Activated CD8-positive, alpha-beta T cell treated with anti-CD3 and anti-CD28 coated beads, Interleukin-2, amount 10 ng/mL, durations not matched to agents 7 days and 5 days (primary cell): ENCODE measurements around the gene SERPINA6. TPM values are rescaled to one million over a fixed set of nuclear protein-coding genes. Genes with fewer than 3 reads are reported as not detected.
"Not testable (repeated sequence)": the region's sequence is repeated elsewhere in the genome, so short reads cannot be mapped to it uniquely, and the experiment has no call there.

Experiments used
- ATAC-seq: fragments of 150-1000 bp; cut with Tn5 transposase; one replicate; pipeline ENCODE4 v1.10.0; 2021; ENCODE audit warnings: moderate library complexity
- CTCF ChIA-PET: fragments of 350-600 bp; sonication (Branson Sonifier 250); formaldehyde crosslinking; loops from one replicate; lab custom pipeline; 2021; ENCODE audit warnings: antibody characterized with exemption; lab: Charles Lee
- POLR2A ChIA-PET: fragments of 350-600 bp; sonication (Branson Sonifier 250); formaldehyde crosslinking; loops from one replicate; lab custom pipeline; 2021; ENCODE audit warnings: antibody characterized with exemption; lab: Charles Lee
- DNase-seq: peaks from one replicate; pipeline ENCODE4 v3.0.0-alpha.2; 2020
- H3K27ac Mint-ChIP-seq: one replicate; pipeline ENCODE4 v1.8.0; 2021; ENCODE audit warnings: mild to moderate bottlenecking, mixed read lengths
- H3K27me3 Mint-ChIP-seq: one replicate; pipeline ENCODE4 v1.8.0; 2021; ENCODE audit warnings: low read depth, mixed read lengths
- H3K36me3 Mint-ChIP-seq: one replicate; pipeline ENCODE4 v1.8.0; 2021; ENCODE audit warnings: low read depth, mixed read lengths
- H3K4me1 Mint-ChIP-seq: one replicate; pipeline ENCODE4 v1.8.0; 2021; ENCODE audit warnings: low read depth, mixed read lengths
- H3K4me3 Mint-ChIP-seq: one replicate; pipeline ENCODE4 v1.8.0; 2021; ENCODE audit warnings: mild to moderate bottlenecking, mixed read lengths
- H3K9me3 Mint-ChIP-seq: one replicate; pipeline ENCODE4 v1.8.0; 2022; ENCODE audit warnings: mixed read lengths; ENCODE audit not compliant: insufficient read depth
- total RNA-seq, 2 experiments: library from RNA; stranded (reverse); gene quantifications; one replicate each; pipeline ENCODE4 v1.2.3, GENCODE V29; 2021

The SERPINA6 gene
- total RNA-seq, result not detected

GRCh38 chr14:94322648-94323570, at the start of gene SERPINA6:
SERPINA6 (minus strand) TSS chr14:94323336; CDS start chr14:94314648, 8,688 bp downstream.
- Mint-ChIP-seq H3K4me3 (no peak within 1 kb of the TSS), H3K27ac (no peak within 1 kb of the TSS), H3K36me3 (no peaks in the 10 kb centered on the region), H3K4me1 (no peaks in the 10 kb centered on the region), H3K27me3 (peaks cover 2% of the 10 kb centered on the region), H3K9me3 (no peaks in the 10 kb centered on the region)
- ATAC-seq (no peak), DNase-seq (no peak)
- ChIA-PET POLR2A (no interaction called here), CTCF (interaction anchor here (0.6 kb wide), 1 partner anchor 135 kb away, joined by 3 read pairs; no protein-coding TSS in a partner anchor)

GRCh38 chr14:94372021-94372605, 49.0 kb upstream of the SERPINA6 start:
- no peaks in the 10 kb centered on the region for H3K4me1 Mint-ChIP-seq
- no peaks in the 10 kb centered on the region for H3K27me3 Mint-ChIP-seq
- no peaks in the 10 kb centered on the region for H3K36me3 Mint-ChIP-seq
- no peak for DNase-seq
- CTCF ChIA-PET, result no interaction called here
- POLR2A ChIA-PET, result no interaction called here
- no peak for ATAC-seq
- no peak overlapping the region for H3K4me3 Mint-ChIP-seq
- H3K27ac Mint-ChIP-seq, result no peak overlapping the region
- no peaks in the 10 kb centered on the region for H3K9me3 Mint-ChIP-seq

GRCh38 chr14:94370524-94370910, 47.4 kb upstream of the SERPINA6 start:
- H3K9me3 Mint-ChIP-seq, result no peaks in the 10 kb centered on the region
- no peak overlapping the region for H3K27ac Mint-ChIP-seq
- H3K4me3 Mint-ChIP-seq, result no peak overlapping the region
- no peak for DNase-seq
- ChIA-PET POLR2A (no interaction called here), CTCF (no interaction called here)
- no peaks in the 10 kb centered on the region for H3K4me1 Mint-ChIP-seq
- H3K27me3 Mint-ChIP-seq, result no peaks in the 10 kb centered on the region
- no peaks in the 10 kb centered on the region for H3K36me3 Mint-ChIP-seq
- no peak for ATAC-seq

GRCh38 chr14:94369766-94370523, 46.8 kb upstream of the SERPINA6 start:
- H3K27ac Mint-ChIP-seq, H3K4me3 Mint-ChIP-seq, H3K27me3 Mint-ChIP-seq, ATAC-seq, H3K36me3 Mint-ChIP-seq, DNase-seq, H3K9me3 Mint-ChIP-seq, CTCF ChIA-PET, H3K4me1 Mint-ChIP-seq, POLR2A ChIA-PET: not testable (repeated sequence)

GRCh38 chr14:94368956-94369355, 45.8 kb upstream of the SERPINA6 start:
- ChIA-PET CTCF (no interaction called here), POLR2A (no interaction called here)
- Mint-ChIP-seq H3K27me3 (no peaks in the 10 kb centered on the region), H3K9me3 (no peaks in the 10 kb centered on the region), H3K27ac (no peak overlapping the region), H3K4me1 (no peaks in the 10 kb centered on the region), H3K36me3 (no peaks in the 10 kb centered on the region), H3K4me3 (no peak overlapping the region)
- ATAC-seq (no peak), DNase-seq (no peak)

- Mint-ChIP-seq H3K27ac (no peak overlapping the region), H3K4me3 (no peak overlapping the region), H3K9me3 (no peaks in the 10 kb centered on the region), H3K4me1 (no peaks in the 10 kb centered on the region), H3K27me3 (no peaks in the 10 kb centered on the region), H3K36me3 (no peaks in the 10 kb centered on the region)
- ChIA-PET CTCF (no interaction called here), POLR2A (no interaction called here)
- ATAC-seq (no peak), DNase-seq (no peak)
Measured at GRCh38 chr14:94368243-94368590, 45.1 kb upstream of the SERPINA6 start.

- no peak overlapping the region for H3K27ac Mint-ChIP-seq
- H3K4me1 Mint-ChIP-seq, result no peaks in the 10 kb centered on the region
- H3K27me3 Mint-ChIP-seq, result no peaks in the 10 kb centered on the region
- H3K9me3 Mint-ChIP-seq, result no peaks in the 10 kb centered on the region
- ChIA-PET POLR2A (interaction anchor here (0.6 kb wide), 1 partner anchor 335 kb away, joined by 3 read pairs; no protein-coding TSS in a partner anchor), CTCF (no interaction called here)
- H3K36me3 Mint-ChIP-seq, result no peaks in the 10 kb centered on the region
- H3K4me3 Mint-ChIP-seq, result no peak overlapping the region
- ATAC-seq, result no peak
- DNase-seq, result no peak
Measured at GRCh38 chr14:94367347-94368242, 44.5 kb upstream of the SERPINA6 start.

- H3K9me3 Mint-ChIP-seq, result no peaks in the 10 kb centered on the region
- ChIA-PET POLR2A (interaction anchor here (0.6 kb wide), 1 partner anchor 336 kb away, joined by 3 read pairs; no protein-coding TSS in a partner anchor), CTCF (no interaction called here)
- no peaks in the 10 kb centered on the region for H3K4me1 Mint-ChIP-seq
- H3K27me3 Mint-ChIP-seq, result no peaks in the 10 kb centered on the region
- DNase-seq (no peak), ATAC-seq (no peak)
- no peak within 1 kb of the TSS for H3K4me3 Mint-ChIP-seq
- H3K27ac Mint-ChIP-seq, result no peak within 1 kb of the TSS
- no peaks in the 10 kb centered on the region for H3K36me3 Mint-ChIP-seq
Measured at GRCh38 chr14:94366146-94366915, 43.2 kb upstream of the SERPINA6 start, which contains the start of gene SERPINA2. SERPINA2 (minus strand) TSS chr14:94366698.

- no peaks in the 10 kb centered on the region for H3K9me3 Mint-ChIP-seq
- POLR2A ChIA-PET, result no interaction called here
- H3K4me1 Mint-ChIP-seq, result no peaks in the 10 kb centered on the region
- H3K4me3 Mint-ChIP-seq, result no peak overlapping the region
- DNase-seq, result no peak
- H3K36me3 Mint-ChIP-seq, result no peaks in the 10 kb centered on the region
- H3K27me3 Mint-ChIP-seq, result no peaks in the 10 kb centered on the region
- ATAC-seq, result no peak
- CTCF ChIA-PET, result no interaction called here
- H3K27ac Mint-ChIP-seq, result no peak overlapping the region
Measured at GRCh38 chr14:94365624-94366023, 42.5 kb upstream of the SERPINA6 start.

GRCh38 chr14:94364964-94365363, 41.8 kb upstream of the SERPINA6 start:
- POLR2A ChIA-PET, result no interaction called here
- Mint-ChIP-seq H3K27ac (no peak overlapping the region), H3K4me1 (no peaks in the 10 kb centered on the region), H3K36me3 (no peaks in the 10 kb centered on the region), H3K9me3 (no peaks in the 10 kb centered on the region), H3K4me3 (no peak overlapping the region), H3K27me3 (peaks cover 3% of the 10 kb centered on the region)
- ATAC-seq, result no peak
- no peak for DNase-seq
- CTCF ChIA-PET, result no interaction called here

GRCh38 chr14:94364037-94364436, 40.9 kb upstream of the SERPINA6 start:
- Mint-ChIP-seq H3K4me1 (no peaks in the 10 kb centered on the region), H3K9me3 (no peaks in the 10 kb centered on the region), H3K36me3 (no peaks in the 10 kb centered on the region), H3K4me3 (no peak overlapping the region), H3K27ac (no peak overlapping the region), H3K27me3 (peaks cover 3% of the 10 kb centered on the region)
- ChIA-PET POLR2A (no interaction called here), CTCF (no interaction called here)
- DNase-seq, result no peak
- ATAC-seq, result no peak
